OCI-LY3 (cell line): ENCODE results near the gene KDELR3.

ENCODE experiments used
- CTCF ChIP-seq: fragments of 200-600, 300-600 bp; sonication (generic); IDR thresholded peaks from 2 replicates; pipeline ENCODE4 v1.5.1; 2014; ENCODE audit warnings: antibody characterized with exemption, low read length, low read depth
- EZH2phosphoT487 ChIP-seq: fragments of 200-600 bp; shearing (Covaris generic); IDR thresholded peaks from 2 replicates; pipeline ENCODE4 v1.6.1; 2018; ENCODE audit warnings: antibody characterized with exemption, mixed run types, low read depth

- TF ChIP-seq CTCF, result no peak
- TF ChIP-seq EZH2phosphoT487, result no peak
Observed at GRCh38 chr22:38519453-38520250, 51.8 kb downstream of the KDELR3 start.
